ENCODE measurements around the gene ALDH16A1.
A peak's percentile ranks its signal among the peaks of the same experiment; 100 is the strongest.

The ALDH16A1 gene

GRCh38 chr19:49488046-49488862 lies 35.2 kb downstream of the ALDH16A1 start:
- TF ChIP-seq CTCF (IDR thresholded peaks at IDR 0.05; ENCODE audit: control extremely low read depth, extremely low read depth, low read depth, missing control alignments), result no peak
- ChIA-PET CTCF (interaction anchor here (1.3 to 2.1 kb wide), 2 partner anchors 12 to 15 kb away, joined by 5 to 7 read pairs; partner anchors contain the start of gene FLT3LG), POLR2A (interaction anchor here (0.7 to 1.9 kb wide), 7 partner anchors 8 to 188 kb away, joined by 3 to 16 read pairs (median 5); partner anchors contain the start of genes PRMT1, RPS11 and RRAS)
- no peak for DNase-seq (ENCODE audit: extremely low spot score)

GRCh38 chr19:49488863-49489537 lies 36.0 kb downstream of the ALDH16A1 start:
- no peak for TF ChIP-seq CTCF (IDR thresholded peaks at IDR 0.05; ENCODE audit: control extremely low read depth, extremely low read depth, low read depth, missing control alignments)
- DNase-seq (ENCODE audit: extremely low spot score), result no peak
- POLR2A ChIA-PET, result interaction anchor here (1.5 to 1.9 kb wide), 2 partner anchors 10 to 187 kb away, joined by 6 to 16 read pairs; partner anchors contain the start of gene PRMT1
- CTCF ChIA-PET, result interaction anchor here (0.6 to 2.1 kb wide), 4 partner anchors 13 to 85 kb away, joined by 3 to 7 read pairs (median 5); partner anchors contain the start of gene FLT3LG

GRCh38 chr19:49489601-49490167 lies 36.7 kb downstream of the ALDH16A1 start:
- CTCF ChIA-PET, result interaction anchor here (0.9 to 2.1 kb wide), 3 partner anchors 13 to 19 kb away, joined by 5 to 7 read pairs (median 5); partner anchors contain the start of gene FLT3LG
- no peak for DNase-seq (ENCODE audit: extremely low spot score)
- POLR2A ChIA-PET, result interaction anchor here (1.5 kb wide), 1 partner anchor 187 kb away, joined by 6 read pairs; the partner anchor contains the start of gene PRMT1

GRCh38 chr19:49490287-49491029 lies 37.4 kb downstream of the ALDH16A1 start:
- TF ChIP-seq CTCF (IDR thresholded peaks at IDR 0.05; ENCODE audit: control extremely low read depth, extremely low read depth, low read depth, missing control alignments), result no peak
- ChIA-PET POLR2A (interaction anchor here (0.6 kb wide), 2 partner anchors 149 to 269 kb away, joined by 3 to 6 read pairs; partner anchors contain the start of gene RRAS), CTCF (no interaction called here)
- DNase-seq (ENCODE audit: extremely low spot score), result no peak

More at GRCh38 chr19:49489601-49490167, 36.7 kb downstream of the ALDH16A1 start:
- TF ChIP-seq CTCF (IDR thresholded peaks at IDR 0.05; ENCODE audit: control extremely low read depth, extremely low read depth, low read depth, missing control alignments), result peak; percentile 60

GRCh38 chr19:49491030-49491803 lies 38.2 kb downstream of the ALDH16A1 start:
- DNase-seq (ENCODE audit: extremely low spot score), result no peak
- TF ChIP-seq CTCF (IDR thresholded peaks at IDR 0.05; ENCODE audit: control extremely low read depth, extremely low read depth, low read depth, missing control alignments), result no peak
- ChIA-PET CTCF (no interaction called here), POLR2A (interaction anchor here (0.6 kb wide), 2 partner anchors 149 to 269 kb away, joined by 3 to 6 read pairs; partner anchors contain the start of gene RRAS)
